Testis (tissue), 3 donors: ENCODE results near the gene EIF4G3. TPM values are rescaled to one million over a fixed set of nuclear protein-coding genes. Genes with fewer than 3 reads are reported as not detected.
"Not testable (repeated sequence)": the region's sequence is repeated elsewhere in the genome, so short reads cannot be mapped to it uniquely, and the experiment has no call there.

Source experiments
- DNase-seq: peaks from one replicate; pipeline ENCODE4 v3.0.0-alpha.2; 2019
- H3K27ac ChIP-seq, 2 donors: fragments of 200-600 bp; sonication (generic); one replicate each; pipeline ENCODE4 v1.5.1; 2019
- H3K27me3 ChIP-seq: fragments of 200-600 bp; sonication (generic); one replicate; pipeline ENCODE4 v1.5.1; 2019
- H3K36me3 ChIP-seq: fragments of 200-600 bp; sonication (generic); one replicate; pipeline ENCODE4 v1.5.1; 2017; ENCODE audit warnings: low read depth; ENCODE audit errors: missing control alignments
- H3K4me1 ChIP-seq: fragments of 200-600 bp; sonication (generic); one replicate; pipeline ENCODE4 v1.5.1; 2019
- H3K4me3 ChIP-seq, 2 donors: fragments of 200-600 bp; sonication (generic); one replicate each; pipeline ENCODE4 v1.5.1; 2017 to 2019
- H3K9me3 ChIP-seq: fragments of 200-600 bp; sonication (generic); one replicate; pipeline ENCODE4 v1.5.1; 2017
- POLR2A ChIP-seq: fragments of 450-650 bp; IDR thresholded peaks from one replicate; pipeline ENCODE4 v1.6.1; 2017; ENCODE audit warnings: antibody characterized with exemption, mild to moderate bottlenecking, moderate library complexity
- WGBS, 2 donors: methylation state at CpG; one replicate each; pipeline ENCODE4 v1.1.5; 2018; 5-methylcytosine and 5-hydroxymethylcytosine counted together
- intact Hi-C: fragments of 100-400 bp; cut with DNase I; formaldehyde crosslinking; loops from one replicate; pipeline ENCODE4 v1.15.1; 2023; ENCODE audit warnings: low total_unique reads
- polyA plus RNA-seq: library from polyadenylated mRNA; stranded (reverse); fragments of 350-450 nt; fragmentation: Illumina TruSeq; extraction: RNeasy Lipid Tissue Mini Kit (QIAGEN cat#74804); gene quantifications from one replicate; pipeline ENCODE4 v1.2.3, GENCODE V29; 2014; ENCODE audit warnings: low read depth, low replicate concordance; ENCODE audit not compliant: insufficient read depth
- total RNA-seq, 2 donors: library from RNA; depleted of rRNA; stranded (reverse); fragments of >200 nt; gene quantifications; one replicate each; pipeline ENCODE4 v1.2.3, GENCODE V29; 2016
- TF ChIP-seq, protein P1 (sequence below), 3 experiments: fragments of 450-650 bp in 2 of 3; fragments of 200-600 bp in 1 of 3; sonication (generic) in 1 of 3; IDR thresholded peaks; one replicate each; pipeline ENCODE4 v1.5.1; 2016 to 2019; ENCODE audit warnings: antibody characterized with exemption in 3 of 3, mild to moderate bottlenecking in 2 of 3, moderate library complexity in 1 of 3

Gene EIF4G3
- total and polyA plus RNA-seq, 3 donors from 2014 or later, result 146 to 198 (median 165) TPM

- no peaks in the 10 kb centered on the region for H3K27me3 ChIP-seq
- no peaks in the 10 kb centered on the region for H3K36me3 ChIP-seq
- H3K27ac ChIP-seq, result no peak overlapping the region
- intact Hi-C loops, result no loop called here
- no peaks in the 10 kb centered on the region for H3K4me1 ChIP-seq
- WGBS, 2 donors, result 94 to 95% methylated on average over 4 of the region's 4 CpGs
- H3K4me3 ChIP-seq, result no peak overlapping the region
- TF ChIP-seq, protein P1, sequence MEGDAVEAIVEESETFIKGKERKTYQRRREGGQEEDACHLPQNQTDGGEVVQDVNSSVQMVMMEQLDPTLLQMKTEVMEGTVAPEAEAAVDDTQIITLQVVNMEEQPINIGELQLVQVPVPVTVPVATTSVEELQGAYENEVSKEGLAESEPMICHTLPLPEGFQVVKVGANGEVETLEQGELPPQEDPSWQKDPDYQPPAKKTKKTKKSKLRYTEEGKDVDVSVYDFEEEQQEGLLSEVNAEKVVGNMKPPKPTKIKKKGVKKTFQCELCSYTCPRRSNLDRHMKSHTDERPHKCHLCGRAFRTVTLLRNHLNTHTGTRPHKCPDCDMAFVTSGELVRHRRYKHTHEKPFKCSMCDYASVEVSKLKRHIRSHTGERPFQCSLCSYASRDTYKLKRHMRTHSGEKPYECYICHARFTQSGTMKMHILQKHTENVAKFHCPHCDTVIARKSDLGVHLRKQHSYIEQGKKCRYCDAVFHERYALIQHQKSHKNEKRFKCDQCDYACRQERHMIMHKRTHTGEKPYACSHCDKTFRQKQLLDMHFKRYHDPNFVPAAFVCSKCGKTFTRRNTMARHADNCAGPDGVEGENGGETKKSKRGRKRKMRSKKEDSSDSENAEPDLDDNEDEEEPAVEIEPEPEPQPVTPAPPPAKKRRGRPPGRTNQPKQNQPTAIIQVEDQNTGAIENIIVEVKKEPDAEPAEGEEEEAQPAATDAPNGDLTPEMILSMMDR (IDR thresholded peaks at IDR 0.05), result no peak
- TF ChIP-seq POLR2A, result no peak
- H3K9me3 ChIP-seq, result no peaks in the 10 kb centered on the region
- no peak for DNase-seq
These were observed 322.2 kb downstream of the EIF4G3 start for GRCh38 chr1:20854529-20854928.

- DNase-seq, H3K9me3 ChIP-seq, H3K27me3 ChIP-seq, H3K4me1 ChIP-seq, H3K27ac ChIP-seq, H3K36me3 ChIP-seq, H3K4me3 ChIP-seq, intact Hi-C loops: not testable (repeated sequence)
- WGBS, 2 donors, result 65 to 80% methylated on average over 8 of the region's 8 CpGs
These were observed 324.9 kb downstream of the EIF4G3 start for GRCh38 chr1:20851791-20852190.

- H3K27ac ChIP-seq, result no peak overlapping the region
- no peak for DNase-seq
- WGBS, 2 donors, result 62 to 66% methylated on average over 3 of the region's 3 CpGs
- H3K36me3 ChIP-seq, result no peaks in the 10 kb centered on the region
- no peaks in the 10 kb centered on the region for H3K9me3 ChIP-seq
- H3K27me3 ChIP-seq, result no peaks in the 10 kb centered on the region
- intact Hi-C loops, result no loop called here
- TF ChIP-seq, protein P1 (IDR thresholded peaks at IDR 0.05), result no peak
- no peak for TF ChIP-seq POLR2A
- no peak overlapping the region for H3K4me3 ChIP-seq
- H3K4me1 ChIP-seq, result no peaks in the 10 kb centered on the region
These were observed 326.7 kb downstream of the EIF4G3 start for GRCh38 chr1:20850021-20850420.

DNA sequence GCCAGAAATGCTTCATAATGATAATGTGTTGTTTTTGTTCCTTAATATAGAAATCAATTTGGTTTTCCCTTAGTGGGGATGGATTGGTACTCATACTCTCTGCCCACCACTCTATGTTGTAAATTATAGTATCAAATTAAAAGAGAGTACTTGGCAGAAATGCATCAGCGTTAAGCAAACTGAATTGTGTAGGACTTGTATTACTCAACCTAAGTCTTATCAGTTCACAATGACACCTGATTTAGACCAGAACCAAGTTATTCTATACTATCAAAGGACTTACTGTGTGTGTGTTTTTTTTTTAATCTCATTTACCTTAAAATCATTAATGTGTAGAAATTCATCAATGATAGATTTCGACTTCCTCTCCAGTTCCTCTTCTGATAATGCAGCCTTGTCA lies 327.6 kb downstream of the EIF4G3 start:
- TF ChIP-seq, protein P1 (IDR thresholded peaks at IDR 0.05), result no peak
- TF ChIP-seq POLR2A, result no peak
- H3K27ac ChIP-seq, result no peak overlapping the region
- H3K4me1 ChIP-seq, result no peaks in the 10 kb centered on the region
- no peak for DNase-seq
- H3K27me3 ChIP-seq, result no peaks in the 10 kb centered on the region
- H3K4me3 ChIP-seq, result no peak overlapping the region
- no peaks in the 10 kb centered on the region for H3K9me3 ChIP-seq
- intact Hi-C loops, result no loop called here
- H3K36me3 ChIP-seq, result no peaks in the 10 kb centered on the region
- WGBS, 2 donors, result 89 to 95% methylated on average over 2 of the region's 2 CpGs

DNA sequence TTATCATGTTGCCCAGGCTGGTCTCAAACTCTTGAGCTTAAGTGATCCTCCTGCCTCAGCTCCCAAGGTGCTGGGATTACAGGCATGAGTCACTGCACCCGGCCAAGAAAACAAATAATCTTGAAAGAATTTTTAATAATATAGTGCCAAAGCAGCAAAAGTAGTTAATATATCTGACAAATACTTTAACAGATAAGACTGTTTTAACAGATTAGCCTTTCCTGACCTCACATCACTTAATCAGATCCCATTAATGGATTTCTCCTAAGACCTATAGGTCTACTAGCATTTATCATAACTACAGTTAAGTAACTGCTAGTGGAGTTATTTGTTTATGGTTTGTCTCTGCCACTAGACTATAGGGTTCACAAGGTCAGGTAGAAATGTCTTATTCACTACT lies 328.5 kb downstream of the EIF4G3 start:
- DNase-seq, result no peak
- Histone ChIP-seq H3K27ac (no peak overlapping the region), H3K4me3 (no peak overlapping the region), H3K27me3 (no peaks in the 10 kb centered on the region), H3K9me3 (no peaks in the 10 kb centered on the region), H3K36me3 (no peaks in the 10 kb centered on the region), H3K4me1 (no peaks in the 10 kb centered on the region)
- 85 to 90% methylated on average over 1 of the region's 1 CpG for WGBS, 2 donors
- intact Hi-C loops, result no loop called here
- no peak for TF ChIP-seq POLR2A
- TF ChIP-seq, protein P1 (IDR thresholded peaks at IDR 0.05), result no peak
